A549 (cell line): ENCODE measurements around the gene CIB4. TPM values are rescaled to one million over a fixed set of nuclear protein-coding genes. Genes with fewer than 3 reads are reported as not detected.

Experiments
- ATAC-seq, 2 experiments: fragments of 200-7000 bp in 1 of 2; fragments of >200 bp in 1 of 2; cut with Nextera tagmentation in 1 of 2; cut with Tn5 transposase in 1 of 2; 3 replicates each; pipeline versions ENCODE4 v1.8.0 to v1.9.1; 2018 to 2020; ENCODE audit warnings: mild to moderate bottlenecking in 1 of 2, moderate library complexity in 1 of 2
- CTCF ChIA-PET: fragments of 300-600 bp; sonication (Branson Sonifier 250); formaldehyde crosslinking; extraction: SDS; loops from one replicate; lab custom pipeline; 2021; ENCODE audit warnings: antibody characterized with exemption, inconsistent platforms; lab: Yijun Ruan, JAX
- POLR2A ChIA-PET: fragments of 350-600 bp; formaldehyde crosslinking; extraction: SDS; loops from one replicate; lab custom pipeline; 2021; ENCODE audit warnings: antibody characterized with exemption, inconsistent platforms; lab: Yijun Ruan, JAX
- DNase-seq, 2 experiments: peaks; one replicate each; pipeline versions ENCODE4 v3.0.0 to v3.0.0-alpha.2; 2011 to 2016; ENCODE audit warnings: low read depth in 1 of 2, low spot score in 1 of 2
- FAIRE-seq: peaks from 2 replicates; lab custom pipeline; 2011; peaks lifted over from hg19 to GRCh38; lab: Jason Lieb, UNC
- H3K27ac ChIP-seq, 2 experiments: fragments of >200 bp; sonication (Bioruptor Twin); formaldehyde crosslinking; 3 replicates each; pipeline ENCODE4 v1.5.1; 2016 to 2017
- H3K4me1 ChIP-seq: fragments of >200 bp; sonication (Bioruptor Twin); formaldehyde crosslinking; 3 replicates; pipeline ENCODE4 v1.6.1; 2016
- H3K4me2 ChIP-seq: fragments of >200 bp; sonication (Bioruptor Twin); formaldehyde crosslinking; 3 replicates; pipeline ENCODE4 v1.6.1; 2016
- H3K4me3 ChIP-seq: fragments of >200 bp; sonication (Bioruptor Twin); formaldehyde crosslinking; 3 replicates; pipeline ENCODE4 v1.5.1; 2016
- H3K9me3 ChIP-seq: fragments of >200 bp; sonication (Bioruptor Twin); formaldehyde crosslinking; 3 replicates; pipeline ENCODE4 v1.6.1; 2016
- BCL3 ChIP-seq: fragments of >200 bp; sonication (Bioruptor Twin); formaldehyde crosslinking; IDR thresholded peaks from 3 replicates; pipeline ENCODE4 v1.6.1; 2016
- CBX2 ChIP-seq: fragments of 200-600 bp; sonication (generic); IDR thresholded peaks from 2 replicates; pipeline ENCODE4 v1.6.1; 2016; ENCODE audit warnings: low read depth, mild to moderate bottlenecking, borderline replicate concordance
- CBX8 ChIP-seq: fragments of 200-600 bp; sonication (generic); IDR thresholded peaks from 2 replicates; pipeline ENCODE4 v1.6.1; 2016
- CTCF ChIP-seq: fragments of >200 bp; sonication (Bioruptor Twin); formaldehyde crosslinking; IDR thresholded peaks from 3 replicates; pipeline ENCODE4 v1.5.1; 2016
- E2F6 ChIP-seq: IDR thresholded peaks from 2 replicates; pipeline ENCODE4 v1.6.1; 2012; ENCODE audit warnings: low read depth, borderline replicate concordance
- FOSB ChIP-seq: fragments of 250-450 bp; sonication (Bioruptor Pico); IDR thresholded peaks from 2 replicates; pipeline ENCODE4 v1.5.0; 2020; ENCODE audit warnings: mild to moderate bottlenecking, moderate library complexity
- FOXS1 ChIP-seq: fragments of 250-450 bp; sonication (Bioruptor Pico); IDR thresholded peaks from 2 replicates; pipeline ENCODE4 v1.5.0; 2020; ENCODE audit warnings: mild to moderate bottlenecking, moderate library complexity
- HEYL ChIP-seq: fragments of 250-450 bp; sonication (Bioruptor Pico); IDR thresholded peaks from 2 replicates; pipeline ENCODE4 v1.8.0; 2021; ENCODE audit warnings: mild to moderate bottlenecking, moderate library complexity
- JUNB ChIP-seq: fragments of >200 bp; sonication (Bioruptor Twin); formaldehyde crosslinking; IDR thresholded peaks from 2 replicates; pipeline ENCODE4 v1.6.1; 2016
- MAZ ChIP-seq: fragments of 150-350 bp; IDR thresholded peaks from 2 replicates; pipeline ENCODE4 v1.6.1; 2014; ENCODE audit warnings: antibody characterized with exemption, low read depth, low read length, borderline replicate concordance
- NR3C1 ChIP-seq: fragments of >200 bp; sonication (Bioruptor Twin); formaldehyde crosslinking; IDR thresholded peaks from 3 replicates; pipeline ENCODE4 v1.6.1; 2017
- PBX3 ChIP-seq: IDR thresholded peaks from 2 replicates; pipeline ENCODE4 v1.6.1; 2012
- PHF8 ChIP-seq: fragments of 200-600 bp; sonication (generic); IDR thresholded peaks from 2 replicates; pipeline ENCODE4 v1.6.1; 2016; ENCODE audit warnings: low read depth, mild to moderate bottlenecking, antibody characterized with exemption, moderate library complexity, borderline replicate concordance
- RARB ChIP-seq: fragments of 250-450 bp; sonication (Bioruptor Pico); IDR thresholded peaks from 2 replicates; pipeline ENCODE4 v1.8.0; 2021; ENCODE audit warnings: mild to moderate bottlenecking, moderate library complexity
- RCOR1 ChIP-seq: fragments of 150-350 bp; IDR thresholded peaks from 2 replicates; pipeline ENCODE4 v1.6.1; 2014; ENCODE audit warnings: antibody characterized with exemption, low read length, low read depth
- REST ChIP-seq: fragments of 200-600 bp; sonication (generic); IDR thresholded peaks from 2 replicates; pipeline ENCODE4 v1.6.1; 2016; ENCODE audit warnings: antibody characterized with exemption, mild to moderate bottlenecking, moderate library complexity
- RNF2 ChIP-seq: fragments of 200-600 bp; sonication (generic); IDR thresholded peaks from 2 replicates; pipeline ENCODE4 v1.6.1; 2016; ENCODE audit warnings: low read depth, mild to moderate bottlenecking, antibody characterized with exemption, moderate library complexity, borderline replicate concordance
- SREBF2 ChIP-seq: fragments of 450-650 bp; IDR thresholded peaks from 2 replicates; pipeline ENCODE4 v1.6.1; 2014; ENCODE audit warnings: mild to moderate bottlenecking, moderate library complexity
- ZNF302 ChIP-seq: fragments of 250-450 bp; sonication (Bioruptor Pico); IDR thresholded peaks from 2 replicates; pipeline ENCODE4 v1.9.0; 2021; ENCODE audit warnings: inconsistent platforms, mild to moderate bottlenecking, moderate library complexity
- ZSCAN20 ChIP-seq: fragments of 250-450 bp; sonication (Bioruptor Pico); IDR thresholded peaks from 2 replicates; pipeline ENCODE4 v1.8.0; 2022; ENCODE audit warnings: mild to moderate bottlenecking, moderate library complexity
- WGBS: methylation state at CpG from one replicate; pipeline ENCODE4 v1.1.6; 2017; ENCODE audit errors: missing lambda C conversion rate; 5-methylcytosine and 5-hydroxymethylcytosine counted together
- polyA plus RNA-seq, 4 experiments: library from polyadenylated mRNA; depleted of rRNA in 3 of 4; stranded (reverse); fragments of >200 nt; fragmentation: RNase III in 1 of 4; extraction: RNeasy Plus Mini Kit Qiagen cat#74134 plus additional on column Dnase treatment in 1 of 4; gene quantifications; 2 replicates in 3 of 4; 3 replicates in 1 of 4; pipeline ENCODE4 v1.2.3, GENCODE V29; 2011 to 2017

CIB4 gene
- polyA plus RNA-seq, 2 of the 4 experiments (the other 2 are of a cell fraction), result 0.30 to 1.0 TPM

GRCh38 chr2:26635401-26635800 is 5.8 kb downstream of the CIB4 start:
- no peak overlapping the region for H3K4me3 ChIP-seq
- no peak overlapping the region for H3K27ac ChIP-seq
- FAIRE-seq, result no peak
- 65% methylated on average over 3 of the region's 3 CpGs for WGBS
- TF ChIP-seq HEYL (CRISPR knock-in tag), result no peak
- TF ChIP-seq PBX3, result no peak
- no peak for TF ChIP-seq ZSCAN20 (CRISPR knock-in tag)
- TF ChIP-seq ZNF302 (CRISPR knock-in tag), result no peak
- no peak for TF ChIP-seq RARB (CRISPR knock-in tag)
- no peak for TF ChIP-seq MAZ
- no peak for TF ChIP-seq NR3C1
- no peak for TF ChIP-seq BCL3
- TF ChIP-seq CBX2, result no peak
- no peak for TF ChIP-seq JUNB
- TF ChIP-seq CBX8, result no peak
- no peak for TF ChIP-seq RCOR1
- no peak for TF ChIP-seq FOXS1 (CRISPR knock-in tag)
- no peak for TF ChIP-seq CTCF
- no peak for TF ChIP-seq REST
- no peak for TF ChIP-seq E2F6
- no peak for TF ChIP-seq SREBF2
- no peak for TF ChIP-seq RNF2
- no peak for TF ChIP-seq FOSB (CRISPR knock-in tag)
- no peak for TF ChIP-seq PHF8
- DNase-seq, result no peak
- ATAC-seq, result no peak
- H3K4me2 ChIP-seq, result no peak overlapping the region
- POLR2A ChIA-PET, result no interaction called here
- H3K9me3 ChIP-seq, result no peaks in the 10 kb centered on the region
- CTCF ChIA-PET, result interaction anchor here (0.8 to 2.9 kb wide), 5 partner anchors 11 to 110 kb away, joined by 3 to 15 read pairs (median 3); no protein-coding TSS in a partner anchor
- H3K4me1 ChIP-seq, result peaks cover 17% of the 10 kb centered on the region
